ENCODE results near the gene ARL6IP4.
"Not testable (repeated sequence)": the region's sequence is repeated elsewhere in the genome, so short reads cannot be mapped to it uniquely, and the experiment has no call there.

ARL6IP4 gene

GRCh38 chr12:123013185-123014095 is 33.0 kb downstream of the ARL6IP4 start:
- Histone ChIP-seq H3K4me1 (no peaks in the 10 kb centered on the region), H3K4me3 (no peak overlapping the region), H3K27ac (no peak overlapping the region), H3K27me3 (no peaks in the 10 kb centered on the region), H3K9me3 (no peaks in the 10 kb centered on the region), H3K36me3 (peaks cover 0 to 26% (median 5%) of the 10 kb centered on the region in 3 donors)
- intact Hi-C loops (cut with DNase I; ENCODE audit: low total_unique reads): no loop called here
- no peak for TF ChIP-seq CTCF (IDR thresholded peaks at IDR 0.05)
- no peak for DNase-seq

GRCh38 chr12:123014473-123014872 is 34.0 kb downstream of the ARL6IP4 start:
- DNase-seq; H3K9me3 ChIP-seq; H3K4me1 ChIP-seq; intact Hi-C loops (cut with DNase I; ENCODE audit: low total_unique reads); H3K27ac ChIP-seq; H3K4me3 ChIP-seq; H3K27me3 ChIP-seq: not testable (repeated sequence)
- H3K36me3 ChIP-seq: peaks cover 0 to 17% (median 3%) of the 10 kb centered on the region in 3 donors

DNA sequence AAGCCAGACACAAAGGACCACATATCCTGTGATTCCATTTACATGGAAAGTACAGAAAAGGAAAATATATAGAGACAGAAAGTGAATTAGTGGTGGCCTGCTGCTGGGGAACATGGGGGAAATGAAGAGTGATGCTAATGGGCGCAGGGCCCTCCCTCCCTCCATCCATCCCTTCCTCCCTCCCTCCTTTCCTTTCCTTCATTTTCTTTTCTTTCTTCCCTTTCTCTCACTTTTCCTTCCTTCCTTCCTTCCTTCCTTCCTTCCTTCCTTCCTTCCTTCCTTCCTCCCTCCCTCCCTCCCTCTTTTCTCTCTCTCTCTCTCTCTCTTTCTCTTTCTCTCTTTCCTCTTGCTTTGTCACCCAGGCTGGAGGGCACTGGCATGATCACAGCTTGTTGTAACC is 37.3 kb downstream of the ARL6IP4 start:
- no peak overlapping the region for H3K4me3 ChIP-seq
- H3K9me3 ChIP-seq: no peaks in the 10 kb centered on the region
- intact Hi-C loops (cut with DNase I; ENCODE audit: low total_unique reads): no loop called here
- no peak for TF ChIP-seq CTCF (IDR thresholded peaks at IDR 0.05)
- H3K4me1 ChIP-seq: no peaks in the 10 kb centered on the region
- no peaks in the 10 kb centered on the region for H3K27me3 ChIP-seq
- no peak overlapping the region for H3K27ac ChIP-seq
- no peak for DNase-seq
- peaks cover 0 to 7% (median 0%) of the 10 kb centered on the region in 3 donors for H3K36me3 ChIP-seq

DNA sequence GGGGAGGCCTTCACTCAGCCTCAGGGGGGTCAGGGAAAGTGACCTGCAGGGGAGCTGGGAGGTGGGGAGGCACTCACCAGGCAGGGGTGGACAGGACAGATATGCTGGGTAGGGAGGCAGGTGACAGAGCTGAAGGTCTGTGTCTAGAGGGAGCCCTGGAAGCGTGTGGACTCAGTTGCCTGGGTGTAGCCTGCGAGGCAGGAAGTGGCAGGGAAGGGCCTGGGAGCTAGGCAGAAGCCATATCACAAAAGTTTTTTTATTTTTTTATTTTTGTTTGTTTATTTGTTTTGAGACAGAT is 39.3 kb downstream of the ARL6IP4 start:
- intact Hi-C loops (cut with DNase I; ENCODE audit: low total_unique reads): no loop called here
- Histone ChIP-seq H3K27me3 (no peaks in the 10 kb centered on the region), H3K36me3 (no peaks in the 10 kb centered on the region), H3K27ac (no peak overlapping the region), H3K4me1 (no peaks in the 10 kb centered on the region), H3K9me3 (no peaks in the 10 kb centered on the region), H3K4me3 (no peak overlapping the region)
- DNase-seq: no peak
- no peak for TF ChIP-seq CTCF (IDR thresholded peaks at IDR 0.05)

DNA sequence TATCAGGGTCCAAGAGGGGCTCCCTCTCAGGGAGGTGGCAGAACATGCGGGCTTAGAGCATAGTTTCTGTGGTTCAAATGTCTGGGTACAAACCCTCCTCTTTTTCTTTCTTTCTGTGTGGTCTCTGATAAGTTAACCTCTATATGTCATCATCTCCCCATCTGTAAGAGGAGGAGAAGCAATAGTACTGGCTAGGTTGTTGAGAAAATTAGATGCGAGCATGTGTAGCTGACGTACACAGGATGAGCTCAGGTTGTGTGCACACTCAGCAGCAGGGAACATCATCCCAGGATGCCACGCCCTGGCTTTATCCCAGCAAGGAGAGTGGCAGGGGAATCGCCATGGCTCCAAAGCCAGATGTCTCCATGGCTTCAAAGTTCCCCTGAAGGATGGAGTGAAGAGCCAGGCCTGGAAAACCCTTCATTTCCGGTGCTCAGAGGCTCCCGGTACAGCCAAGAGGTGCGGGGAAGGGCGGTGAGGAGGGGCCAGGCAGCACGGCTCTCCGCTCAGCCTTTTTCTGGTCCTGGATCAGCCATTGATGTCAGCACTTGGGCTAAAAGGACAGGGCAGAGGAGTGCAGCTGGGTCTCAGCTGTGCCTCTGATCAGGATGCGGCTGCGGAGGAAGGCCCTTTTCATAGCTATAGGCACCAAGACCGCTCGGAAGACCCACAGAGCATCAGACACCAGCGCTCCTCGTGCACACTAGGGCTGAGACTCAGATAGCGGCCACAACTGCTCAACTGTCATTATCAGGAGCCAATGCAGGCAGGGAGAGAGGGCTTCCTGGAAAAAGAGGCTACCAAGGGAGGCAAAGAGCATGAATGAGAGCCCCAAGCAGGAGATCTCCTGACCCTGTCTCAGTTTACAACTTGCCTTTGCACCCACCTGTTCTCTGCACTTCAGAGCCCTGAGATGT is 41.5 kb downstream of the ARL6IP4 start:
- no peak for TF ChIP-seq CTCF (IDR thresholded peaks at IDR 0.05)
- Histone ChIP-seq H3K36me3 (no peaks in the 10 kb centered on the region), H3K9me3 (no peaks in the 10 kb centered on the region), H3K4me3 (no peak overlapping the region), H3K27ac (no peak overlapping the region), H3K4me1 (no peaks in the 10 kb centered on the region), H3K27me3 (no peaks in the 10 kb centered on the region)
- intact Hi-C loops (cut with DNase I; ENCODE audit: low total_unique reads): no loop called here
- DNase-seq: no peak

GRCh38 chr12:123022846-123023245 is 42.4 kb downstream of the ARL6IP4 start:
- intact Hi-C loops (cut with DNase I; ENCODE audit: low total_unique reads): no loop called here
- Histone ChIP-seq H3K36me3 (peaks cover 0 to 6% (median 4%) of the 10 kb centered on the region in 3 donors), H3K4me3 (no peak overlapping the region), H3K9me3 (no peaks in the 10 kb centered on the region), H3K27ac (no peak overlapping the region), H3K27me3 (no peaks in the 10 kb centered on the region), H3K4me1 (no peaks in the 10 kb centered on the region)
- TF ChIP-seq CTCF (IDR thresholded peaks at IDR 0.05): no peak
- no peak for DNase-seq

Data from tibial artery (tissue), 4 donors.